HG03432 (cell line): ENCODE measurements around the gene DIO3.
"Not testable (repeated sequence)": the region's sequence is repeated elsewhere in the genome, so short reads cannot be mapped to it uniquely, and the experiment has no call there.

Experiments used
- ATAC-seq: cut with Tn5 transposase; IDR thresholded peaks from one replicate; pipeline ENCODE4 v1.9.1; 2021; ENCODE audit warnings: mild to moderate bottlenecking, moderate library complexity; ENCODE audit not compliant: unreplicated experiment

The DIO3 gene

GRCh38 chr14:101540481-101541462 lies 20.5 kb upstream of the DIO3 start:
- no peak for ATAC-seq

DNA sequence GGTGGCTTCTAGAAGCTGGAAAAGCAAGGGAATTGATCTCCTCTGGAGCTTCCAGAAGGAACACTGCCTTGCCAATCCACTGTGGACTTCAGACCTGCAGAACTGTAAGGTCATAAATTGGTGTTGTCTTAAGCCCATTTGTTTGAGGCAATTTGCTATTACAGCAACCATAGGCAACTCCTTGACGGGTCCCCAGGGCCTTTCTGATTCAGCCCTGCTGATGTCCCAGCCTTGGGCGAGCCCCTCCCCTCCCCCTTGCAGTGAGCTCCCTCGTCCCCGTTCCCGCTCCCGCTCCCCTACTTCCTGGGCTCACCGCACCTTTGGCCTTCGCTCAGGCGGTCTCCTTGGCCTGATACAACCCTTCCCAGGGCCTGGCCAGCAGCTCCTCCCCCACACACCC lies 18.9 kb upstream of the DIO3 start:
- no peak for ATAC-seq

DNA sequence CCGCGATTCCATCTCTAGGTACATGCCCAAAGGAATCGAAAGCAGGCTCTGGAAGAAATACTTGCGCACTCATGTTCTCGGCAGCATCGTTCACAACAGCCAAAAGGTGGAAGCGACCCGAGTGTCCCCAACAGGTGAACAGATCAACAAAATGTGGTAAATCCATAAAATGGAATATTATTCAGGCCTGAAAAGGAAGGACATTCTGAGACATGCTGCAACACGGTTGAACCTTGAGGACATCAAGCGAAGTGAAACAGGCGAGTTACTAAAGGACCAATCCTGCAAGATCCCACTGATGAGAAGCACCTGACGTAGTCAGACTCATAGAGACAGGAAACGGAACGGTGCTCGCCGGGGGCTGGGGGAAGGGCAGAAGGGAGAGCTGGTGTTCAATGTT lies 17.5 kb upstream of the DIO3 start:
- ATAC-seq, result no peak

DNA sequence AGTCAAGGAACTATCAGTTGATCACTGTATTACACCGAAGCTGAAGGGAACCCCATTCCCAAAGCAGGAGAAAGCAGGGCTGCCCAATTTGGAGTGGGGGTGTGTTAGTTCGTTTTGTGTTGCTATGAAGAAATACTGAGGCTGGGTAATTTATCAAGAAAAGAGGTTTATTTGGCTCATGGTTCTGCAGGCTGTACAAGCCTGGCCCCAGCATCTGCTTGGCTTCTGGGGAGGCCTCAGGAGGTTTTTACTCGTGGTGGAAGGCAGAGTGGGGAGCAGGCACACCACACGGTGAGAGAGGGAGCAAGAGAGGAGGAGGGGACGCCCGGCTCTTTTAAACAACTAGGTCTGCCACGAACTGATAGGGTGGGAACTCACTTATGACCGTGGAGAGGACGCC lies 16.7 kb upstream of the DIO3 start:
- no peak for ATAC-seq

DNA sequence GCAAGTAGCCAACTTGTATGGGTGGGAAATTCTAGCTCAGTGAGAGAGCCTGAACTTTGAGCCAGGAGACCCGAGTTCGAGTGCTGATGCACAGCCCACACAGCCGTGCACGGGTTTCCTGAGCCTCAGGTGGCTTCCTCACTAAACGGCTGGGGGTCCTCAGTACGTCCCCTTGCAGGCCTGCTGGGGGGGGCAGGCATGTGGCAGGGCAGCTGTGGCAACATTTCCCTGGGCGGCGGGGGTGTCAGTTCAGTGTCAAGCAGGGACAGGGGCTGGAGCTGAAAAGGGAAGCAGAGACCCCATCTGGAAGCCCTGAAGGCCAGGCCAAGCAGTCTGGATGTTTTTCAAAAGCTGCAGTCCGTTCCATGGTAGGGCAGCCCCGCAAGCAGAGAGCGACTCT lies 14.6 kb upstream of the DIO3 start:
- no peak for ATAC-seq

DNA sequence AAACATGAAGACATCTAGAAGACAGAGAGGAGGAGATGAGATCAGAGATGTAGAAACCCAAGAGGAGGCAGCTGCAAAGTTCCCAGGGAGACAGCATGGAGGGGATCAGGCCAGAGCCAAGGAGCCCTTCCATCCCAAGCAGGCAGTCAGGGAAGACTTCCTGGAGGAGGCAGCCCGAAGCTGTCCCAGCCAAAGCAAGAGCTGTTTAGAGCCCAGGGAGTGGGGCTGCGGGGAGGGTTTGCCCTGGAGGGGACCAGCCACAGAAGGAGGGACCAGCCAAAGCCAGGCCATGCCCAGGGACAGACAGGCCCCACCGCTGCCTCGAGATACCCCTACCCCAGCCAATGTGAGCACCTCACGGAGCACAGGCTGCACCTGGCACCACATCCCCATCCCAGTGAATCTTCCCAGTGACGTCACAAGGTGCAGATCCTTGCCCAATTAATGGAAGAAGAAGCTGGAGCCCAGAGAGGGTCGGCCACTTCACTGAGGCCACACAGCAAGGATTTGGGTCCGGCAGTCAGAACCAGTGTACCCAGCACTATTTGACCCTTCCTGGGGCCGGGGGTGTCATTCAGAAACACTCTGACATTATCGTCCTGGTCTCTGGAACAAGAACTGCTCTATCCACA lies 14.1 kb upstream of the DIO3 start:
- no peak for ATAC-seq

DNA sequence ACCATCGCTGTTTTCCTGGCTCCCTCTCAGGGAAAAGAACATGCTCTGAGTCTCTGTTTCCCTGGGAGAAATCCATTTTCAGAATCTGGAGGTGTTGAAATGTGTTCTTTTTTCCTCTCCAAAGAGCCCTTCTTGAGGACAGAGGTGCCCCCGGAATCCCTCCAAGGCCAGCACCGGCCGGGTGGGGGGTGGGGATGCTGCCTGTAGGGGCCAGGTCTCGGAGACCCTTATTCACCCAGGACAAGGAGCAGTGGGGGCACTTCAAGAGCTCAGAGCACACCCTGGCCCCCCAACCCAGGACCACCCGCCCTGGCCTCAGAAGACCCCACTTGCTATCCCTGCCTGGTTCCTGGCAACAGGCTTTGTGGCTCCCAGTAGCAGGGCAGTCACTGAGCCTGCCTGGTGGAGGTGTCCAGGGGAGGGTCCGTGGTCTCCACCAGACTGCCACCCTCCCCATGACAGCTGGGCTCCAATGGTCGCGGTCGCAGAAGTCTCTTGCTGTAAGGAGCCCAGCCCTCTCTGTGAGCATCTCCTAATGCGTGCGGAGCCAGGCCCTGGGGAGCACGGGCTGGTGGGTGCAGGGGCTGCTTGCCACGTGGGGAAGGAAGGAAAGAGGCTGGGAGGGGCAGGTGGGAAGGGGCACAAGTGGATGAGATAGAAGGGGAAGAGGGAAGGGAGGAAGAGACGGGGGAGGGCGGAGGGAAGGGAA lies 13.2 kb upstream of the DIO3 start:
- ATAC-seq, result no peak

- ATAC-seq, result no peak
Measured at GRCh38 chr14:101548710-101549109, 12.6 kb upstream of the DIO3 start.

GRCh38 chr14:101549154-101549553 lies 12.1 kb upstream of the DIO3 start:
- ATAC-seq, result no peak

- ATAC-seq, result not testable (repeated sequence)
Measured at GRCh38 chr14:101550202-101550912, 10.9 kb upstream of the DIO3 start.

- no peak for ATAC-seq
Measured at GRCh38 chr14:101551729-101552595, 9.3 kb upstream of the DIO3 start.

DNA sequence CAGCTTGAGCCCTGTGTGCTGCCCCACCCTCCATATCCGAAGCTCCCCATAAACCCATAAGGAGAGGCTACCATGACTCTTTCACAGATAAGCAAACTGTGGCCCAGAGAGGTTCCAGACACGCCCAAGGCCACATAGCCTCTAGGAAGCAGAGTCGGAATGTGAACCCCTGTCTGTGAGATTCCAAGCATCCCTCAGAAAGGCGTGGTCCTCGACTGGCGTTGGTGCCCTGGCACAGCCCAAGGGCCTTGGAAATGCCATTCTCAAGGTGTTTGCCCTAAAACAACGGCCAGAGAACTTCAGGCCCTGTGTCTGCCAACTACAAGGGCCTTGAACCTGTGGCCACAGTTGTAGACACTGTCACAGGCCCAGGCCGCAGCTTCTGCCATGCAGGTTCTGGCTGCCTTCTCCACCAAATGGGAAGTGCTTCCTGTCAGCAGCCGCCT lies 8.5 kb upstream of the DIO3 start:
- no peak for ATAC-seq

DNA sequence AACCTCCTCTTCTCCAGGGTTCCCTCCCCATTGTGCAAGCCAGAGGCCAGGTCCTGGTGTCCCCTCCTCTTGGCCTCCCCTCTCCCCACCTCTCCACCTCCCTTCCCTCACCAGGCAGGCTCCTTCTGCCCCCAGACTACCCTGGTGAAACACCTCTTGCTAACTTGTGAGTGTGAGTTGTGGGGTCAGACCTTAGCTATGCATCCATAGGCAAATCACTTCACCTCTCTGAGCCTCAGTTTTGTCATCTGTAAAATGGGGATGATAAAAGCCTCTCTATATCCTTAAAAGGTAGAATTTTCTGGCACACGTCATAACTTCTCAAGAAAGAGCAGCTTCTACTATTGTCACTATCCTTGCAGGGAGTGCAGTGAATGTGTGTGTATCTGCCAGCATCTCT lies 7.9 kb upstream of the DIO3 start:
- no peak for ATAC-seq

DNA sequence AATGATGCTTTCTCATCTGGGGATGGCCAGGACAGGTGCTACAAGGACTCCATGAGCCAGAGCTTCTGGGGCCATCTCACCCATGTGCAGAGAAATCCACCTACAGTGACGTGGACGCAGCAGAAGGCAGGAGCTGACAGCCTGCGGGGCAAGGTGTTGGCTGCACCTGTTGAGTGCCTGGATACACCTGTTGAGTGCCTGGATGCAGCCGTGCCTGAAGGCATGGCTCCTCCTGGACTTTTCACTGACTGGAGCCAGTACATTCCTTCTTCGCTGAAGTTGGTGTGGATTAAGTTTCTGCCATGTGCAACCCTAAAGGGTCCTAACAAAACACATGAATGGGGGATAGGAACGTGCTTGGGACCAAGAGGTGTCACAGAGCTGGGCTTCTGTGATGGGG lies 7.4 kb upstream of the DIO3 start:
- no peak for ATAC-seq

- no peak for ATAC-seq
Measured at GRCh38 chr14:101554991-101555668, 6.2 kb upstream of the DIO3 start.

- not testable (repeated sequence) for ATAC-seq
Measured at GRCh38 chr14:101555669-101556043, 5.6 kb upstream of the DIO3 start.

GRCh38 chr14:101556131-101556530 lies 5.2 kb upstream of the DIO3 start:
- no peak for ATAC-seq

DNA sequence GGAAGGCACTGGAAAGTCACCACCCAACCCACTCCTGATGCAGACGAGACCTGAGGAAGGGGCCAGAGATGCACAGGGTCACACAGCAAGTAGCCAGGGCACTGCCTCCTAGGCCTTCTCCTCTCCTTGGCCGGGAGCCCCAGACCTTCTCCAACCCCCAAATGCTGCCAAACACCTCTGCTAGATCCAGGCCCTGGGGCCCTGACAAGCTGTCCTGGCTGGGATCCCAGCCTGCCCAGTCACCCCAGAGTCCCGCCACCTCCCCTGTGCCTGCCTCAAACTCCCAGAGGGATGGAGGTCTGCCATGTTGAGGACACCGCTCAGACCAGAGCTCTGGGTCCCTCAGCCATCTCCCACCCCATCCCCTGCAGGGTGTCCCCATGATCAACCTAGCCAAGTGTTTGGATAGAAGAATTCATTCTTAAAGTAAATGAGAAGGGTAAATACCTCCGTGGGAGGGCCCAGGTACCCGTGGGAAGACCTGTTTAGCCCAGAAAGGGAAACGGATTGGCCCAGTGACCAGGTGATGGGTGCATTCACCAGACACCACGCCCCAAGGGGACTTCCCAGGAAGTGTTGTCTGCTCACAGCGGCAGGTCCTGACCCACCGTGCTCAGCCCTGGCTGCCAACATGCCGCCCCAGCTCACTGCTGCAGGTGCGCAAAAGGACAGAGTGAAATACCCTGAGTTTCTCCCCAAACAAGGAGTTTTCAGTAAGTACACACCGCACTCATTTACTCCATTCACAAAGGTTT lies 4.6 kb upstream of the DIO3 start:
- ATAC-seq, result no peak

GRCh38 chr14:101557321-101557695 lies 4.0 kb upstream of the DIO3 start:
- ATAC-seq, result no peak
